GM15510 (cell line): ENCODE results near the gene ILKAP.

Experiments
- POLR2A ChIP-seq: IDR thresholded peaks from 3 replicates; pipeline ENCODE4 v1.6.1; 2011; ENCODE audit warnings: borderline replicate concordance; ENCODE audit not compliant: insufficient read length; ENCODE audit errors: extremely low read depth

The ILKAP gene

DNA sequence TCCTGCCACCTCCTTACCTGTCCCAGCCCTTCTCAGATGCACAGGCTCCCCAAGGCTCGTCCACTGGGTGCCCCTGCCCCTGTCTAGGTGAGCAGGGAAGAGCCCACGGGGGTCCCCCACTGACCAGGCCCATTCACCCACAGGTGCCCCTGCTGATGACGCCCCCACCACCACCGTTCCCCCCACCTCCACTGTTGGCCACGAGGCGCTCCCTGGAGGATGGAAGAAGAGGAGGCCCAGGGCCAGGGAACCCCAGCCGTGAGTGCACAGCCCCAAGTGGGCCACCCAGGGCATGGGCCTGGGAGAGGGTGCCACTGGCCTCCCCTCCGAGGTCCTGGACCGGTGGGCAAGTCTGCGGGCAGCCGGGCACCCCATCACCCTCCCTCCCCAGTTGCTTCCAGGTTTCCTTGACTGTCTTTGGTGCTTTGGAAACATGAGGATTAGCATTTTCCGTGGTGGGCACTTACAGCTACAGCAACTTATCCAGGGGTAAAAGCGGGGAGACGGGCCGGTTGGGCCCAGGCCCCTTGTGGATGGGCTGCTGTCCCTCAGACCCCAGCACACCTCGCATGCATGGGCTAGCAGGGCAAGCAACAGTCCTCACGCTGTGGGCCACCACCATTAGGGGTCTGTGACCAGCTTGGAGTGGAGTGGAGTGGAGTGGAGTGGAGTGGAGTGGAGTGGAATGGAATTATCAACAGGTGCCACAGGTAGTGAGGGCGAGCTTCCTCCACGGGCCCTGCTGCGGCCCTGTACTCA, 78.2 kb downstream of the ILKAP start:
- TF ChIP-seq POLR2A = no peak

DNA sequence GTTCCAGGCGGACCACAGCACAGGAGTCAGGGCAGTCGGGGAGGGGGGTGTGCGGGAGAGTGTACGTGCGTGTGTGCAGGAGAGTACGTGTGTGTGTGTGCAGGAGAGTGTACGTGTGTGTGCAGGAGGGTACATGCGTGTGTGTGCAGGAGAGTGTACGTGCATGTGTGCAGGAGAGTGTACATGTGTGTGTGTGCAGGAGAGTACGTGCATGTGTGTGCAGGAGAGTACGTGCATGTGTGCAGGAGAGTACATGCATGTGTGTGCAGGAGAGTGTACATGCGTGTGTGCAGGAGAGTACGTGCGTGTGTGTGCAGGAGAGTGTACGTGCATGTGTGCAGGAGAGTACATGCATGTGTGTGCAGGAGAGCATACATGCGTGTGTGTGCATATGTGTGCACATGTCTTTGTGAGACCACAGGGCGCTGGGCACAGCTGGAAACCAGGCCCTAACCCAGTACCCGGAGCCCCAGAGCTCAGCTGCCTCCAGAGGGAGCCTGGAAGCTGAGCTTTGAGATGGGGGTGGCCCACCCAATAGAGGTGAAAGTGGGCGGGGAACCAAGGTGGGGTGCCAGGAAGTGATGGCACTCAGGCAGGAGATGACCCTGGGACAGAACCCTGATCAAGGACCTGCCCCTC, 78.9 kb downstream of the ILKAP start:
- no peak for TF ChIP-seq POLR2A

DNA sequence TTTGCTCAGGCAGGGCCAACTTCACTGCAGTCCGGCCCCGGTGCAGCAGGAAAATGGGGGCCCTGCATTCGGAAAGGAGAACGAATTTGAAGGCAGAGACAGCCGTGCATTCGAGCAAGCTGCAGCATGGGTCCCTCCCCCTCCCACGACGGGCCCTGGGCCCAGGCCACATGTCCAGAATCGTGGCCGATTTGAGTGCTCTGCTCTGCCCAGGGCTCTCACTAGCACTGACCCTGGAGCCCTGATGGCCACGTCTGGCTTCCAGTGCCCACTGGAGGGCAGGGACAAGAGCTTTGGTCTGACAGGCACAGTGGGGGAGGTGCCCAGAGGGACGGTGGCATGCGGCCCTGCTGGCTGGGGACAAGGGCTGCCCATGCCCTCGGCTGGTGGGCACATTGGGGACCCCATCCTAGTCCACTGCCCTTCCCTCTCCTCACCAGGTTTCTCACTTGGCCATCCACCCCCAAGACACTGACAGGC, 79.5 kb downstream of the ILKAP start:
- no peak for TF ChIP-seq POLR2A

DNA sequence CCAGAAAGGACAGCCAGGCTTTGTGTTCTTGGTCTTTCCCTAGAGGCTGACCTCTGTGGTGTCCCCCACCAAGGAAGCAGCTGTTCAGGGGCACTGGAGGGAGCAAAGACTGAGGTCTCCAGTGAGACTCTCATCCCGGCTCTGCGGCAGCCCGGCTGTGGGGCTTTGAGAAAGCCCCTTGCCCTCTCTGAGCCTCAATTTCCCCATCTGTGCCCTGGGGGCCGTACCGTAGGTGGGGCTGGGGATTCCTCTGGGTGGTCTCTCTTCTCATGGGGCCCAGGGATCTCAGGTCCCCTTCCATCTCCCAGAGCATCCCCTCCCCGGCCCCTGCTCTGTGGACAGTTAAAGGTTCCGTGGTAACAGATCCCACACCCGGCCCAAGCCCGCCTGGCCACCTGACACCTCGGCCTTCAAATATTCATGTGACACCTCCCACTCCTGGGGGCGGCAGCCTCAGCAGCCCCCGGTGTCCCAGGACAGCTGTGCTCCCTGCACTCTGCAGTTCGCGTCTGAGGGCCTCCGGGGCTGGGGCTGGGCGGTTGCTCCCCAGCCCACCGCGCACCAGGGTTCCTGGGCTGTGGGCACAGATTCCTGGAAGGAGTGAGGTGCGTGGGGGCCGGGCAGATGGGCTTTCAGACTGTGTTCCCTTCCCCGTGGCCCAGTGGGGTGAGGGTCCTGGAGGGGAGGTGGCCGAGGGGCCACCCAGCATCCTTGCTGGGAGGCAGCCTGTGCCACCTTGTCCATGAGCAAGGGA, 80.1 kb downstream of the ILKAP start:
- TF ChIP-seq POLR2A = no peak

DNA sequence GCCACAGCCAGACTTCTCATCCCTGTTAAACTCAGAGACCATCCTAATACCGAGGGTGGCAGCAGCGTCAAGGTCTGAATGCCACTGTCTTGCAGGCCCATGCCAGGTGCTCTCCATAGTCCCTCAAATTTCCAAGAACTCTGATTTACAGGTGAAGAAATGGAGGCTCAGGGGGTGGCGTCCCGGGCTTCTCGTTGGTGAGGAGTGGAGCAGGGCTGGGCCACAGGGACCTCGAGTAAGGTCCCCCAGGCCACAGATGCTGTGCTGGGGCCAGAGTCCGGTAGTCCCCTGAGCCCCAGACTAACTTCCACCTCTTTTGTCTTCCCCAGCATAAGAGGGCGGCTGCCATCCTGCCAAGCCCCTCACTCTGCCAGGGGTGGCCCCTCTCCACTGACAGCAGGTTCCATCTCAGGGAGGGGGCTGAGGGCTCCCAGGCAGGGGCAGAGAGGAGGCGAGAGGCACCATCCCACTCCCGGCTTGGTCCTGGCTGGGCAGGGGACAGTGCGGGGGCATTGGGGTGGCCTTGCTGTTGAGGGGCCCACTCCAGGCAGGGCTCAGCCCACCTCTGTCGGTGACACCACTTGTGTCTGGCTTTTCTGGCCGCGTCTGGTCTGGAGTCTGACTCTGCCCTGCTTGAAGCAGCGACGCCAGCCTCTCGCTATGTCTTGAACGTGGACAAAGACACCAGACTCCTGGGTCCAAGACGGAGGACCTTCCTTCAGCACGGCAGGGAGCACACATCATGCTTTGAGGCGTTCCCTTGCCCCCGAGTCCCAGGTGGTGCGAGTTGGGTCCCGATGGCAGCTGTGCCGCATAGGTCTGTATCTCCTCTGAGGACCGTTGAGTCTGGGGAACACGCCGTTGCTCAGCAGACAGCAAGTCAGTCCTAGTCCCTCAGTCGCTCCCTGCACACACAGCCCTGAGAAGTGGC, 80.9 kb downstream of the ILKAP start:
- no peak for TF ChIP-seq POLR2A

DNA sequence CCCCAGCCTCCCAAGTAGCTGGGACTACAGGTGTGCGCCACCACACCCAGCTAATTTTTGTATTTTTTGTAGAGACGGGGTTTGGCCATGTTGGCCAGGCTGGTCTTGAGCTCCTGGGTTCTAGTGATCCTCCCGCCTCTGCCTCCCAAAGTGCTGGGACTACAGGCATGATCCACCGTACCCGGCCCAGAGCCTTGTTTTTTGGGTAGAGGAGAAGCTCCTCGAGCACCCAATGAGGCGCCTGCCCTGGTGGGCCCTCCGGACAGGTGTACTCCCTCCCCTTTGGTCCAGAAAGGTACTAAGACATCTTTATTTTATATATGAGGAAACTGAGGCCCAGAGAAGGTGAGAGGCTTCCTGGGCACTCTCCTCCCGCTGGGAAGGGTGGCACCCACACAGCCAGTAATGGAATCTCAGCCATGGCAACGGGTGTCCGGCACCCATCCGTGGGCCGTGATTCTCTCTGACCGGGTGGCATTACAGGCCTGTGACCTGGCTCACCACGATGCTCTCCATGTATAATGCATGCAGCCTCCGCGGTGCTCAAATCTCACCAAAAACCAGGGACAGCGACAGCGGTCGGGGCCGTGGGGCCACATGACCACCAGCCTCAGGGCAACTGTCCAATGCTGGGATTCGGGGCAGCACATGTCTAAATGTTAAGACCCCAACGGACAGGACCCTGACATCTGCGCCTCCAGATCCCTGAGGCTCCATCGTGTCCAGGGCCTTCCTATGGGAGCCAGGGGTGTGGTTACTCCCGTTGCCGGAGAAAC, 81.8 kb downstream of the ILKAP start:
- TF ChIP-seq POLR2A = no peak

DNA sequence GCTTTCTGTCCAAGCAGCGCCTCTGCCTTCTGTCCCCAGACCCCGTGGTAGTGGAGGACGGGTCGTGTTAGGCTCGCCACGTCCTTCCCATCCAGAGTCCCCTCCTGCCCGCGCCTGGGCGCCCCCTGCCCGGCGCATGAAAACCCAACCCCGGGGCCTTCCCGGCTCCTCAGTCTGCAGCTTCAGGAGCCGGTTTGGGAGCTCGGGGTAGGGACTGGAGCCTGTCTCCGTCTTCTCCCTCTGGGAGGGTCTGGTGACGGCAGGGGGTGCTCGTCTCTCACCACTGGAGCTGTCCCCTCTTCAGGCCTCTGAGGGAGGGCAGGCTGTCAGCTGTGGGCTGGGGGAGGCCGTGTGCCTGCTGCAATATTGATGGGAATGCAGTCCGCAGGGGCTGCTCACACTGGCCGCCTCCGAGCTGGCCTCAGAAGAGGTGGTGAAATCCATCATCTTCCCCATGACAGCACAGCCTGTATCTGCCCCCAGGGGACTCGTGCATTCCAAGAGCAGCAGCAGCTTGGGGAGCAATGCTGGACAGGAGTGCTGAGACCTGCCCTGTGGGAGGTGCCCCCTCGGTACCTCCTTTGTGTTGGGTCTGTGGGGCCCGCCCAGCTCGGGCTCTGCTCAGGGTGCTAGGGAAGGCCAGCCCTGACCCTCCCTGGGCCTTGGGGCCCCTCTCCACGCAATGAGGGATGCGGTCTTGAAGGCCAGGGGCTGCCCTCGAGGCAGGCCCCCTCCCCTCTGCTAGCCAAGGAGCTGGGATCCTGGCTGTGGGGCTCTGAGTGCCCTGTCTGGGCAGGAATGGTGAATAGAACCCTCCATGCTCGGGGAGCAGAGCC, 82.8 kb downstream of the ILKAP start:
- no peak for TF ChIP-seq POLR2A
